Neural progenitor cell (in vitro differentiated cells): ENCODE data around the gene PNPLA3.

ENCODE experiments used
- EZH2 ChIP-seq: fragments of 200-600 bp; sonication (generic); IDR thresholded peaks from 2 replicates; pipeline ENCODE4 v1.6.1; 2017; ENCODE audit warnings: antibody characterized with exemption, mild to moderate bottlenecking, moderate library complexity
- TF ChIP-seq, protein P1 (sequence below): fragments of 200-600 bp; sonication (generic); IDR thresholded peaks from 2 replicates; pipeline ENCODE4 v1.5.1; 2017; ENCODE audit warnings: antibody characterized with exemption, mild to moderate bottlenecking

DNA sequence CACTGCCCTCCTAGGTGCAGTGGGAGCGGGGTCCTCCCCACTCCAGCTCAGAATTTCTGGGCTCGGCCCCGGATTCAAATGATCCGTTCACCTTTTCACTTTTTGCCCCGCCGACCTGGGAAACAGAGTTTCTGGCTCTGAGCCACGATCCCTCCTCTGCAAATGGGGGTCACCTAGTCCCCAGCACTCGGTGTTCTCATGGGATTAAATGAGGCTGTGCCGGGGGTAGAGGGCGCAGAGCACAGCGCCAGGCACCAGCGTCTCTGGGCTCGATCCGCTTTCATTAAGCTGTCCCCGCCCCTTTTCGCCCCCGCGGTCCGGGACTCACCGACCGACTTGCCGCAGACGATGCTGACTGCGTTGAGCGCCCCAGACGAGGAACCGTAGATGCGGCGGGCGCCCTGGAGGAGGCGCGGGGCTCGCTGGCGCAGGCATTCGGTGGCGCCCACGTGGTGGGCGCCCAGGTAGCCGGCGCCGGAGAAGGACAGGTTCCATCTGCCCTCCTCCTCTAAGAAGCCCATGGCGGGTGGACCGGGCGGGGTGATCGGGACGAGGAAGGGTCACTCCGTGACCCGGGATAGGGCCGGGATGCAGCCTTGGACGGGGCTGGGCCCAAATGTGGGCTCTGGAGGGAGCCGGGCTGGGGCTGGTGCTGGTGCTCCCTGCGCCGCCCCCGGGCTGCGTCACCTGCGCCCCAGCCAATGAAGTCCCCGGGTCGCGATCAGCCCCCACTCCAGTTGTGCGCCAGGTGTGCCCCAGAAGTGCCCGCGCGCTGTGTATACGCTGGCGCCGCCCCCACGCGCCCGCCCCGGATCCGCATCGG, 32.0 kb upstream of the PNPLA3 start, which contains the start of gene PNPLA5:
- TF ChIP-seq, protein P1, sequence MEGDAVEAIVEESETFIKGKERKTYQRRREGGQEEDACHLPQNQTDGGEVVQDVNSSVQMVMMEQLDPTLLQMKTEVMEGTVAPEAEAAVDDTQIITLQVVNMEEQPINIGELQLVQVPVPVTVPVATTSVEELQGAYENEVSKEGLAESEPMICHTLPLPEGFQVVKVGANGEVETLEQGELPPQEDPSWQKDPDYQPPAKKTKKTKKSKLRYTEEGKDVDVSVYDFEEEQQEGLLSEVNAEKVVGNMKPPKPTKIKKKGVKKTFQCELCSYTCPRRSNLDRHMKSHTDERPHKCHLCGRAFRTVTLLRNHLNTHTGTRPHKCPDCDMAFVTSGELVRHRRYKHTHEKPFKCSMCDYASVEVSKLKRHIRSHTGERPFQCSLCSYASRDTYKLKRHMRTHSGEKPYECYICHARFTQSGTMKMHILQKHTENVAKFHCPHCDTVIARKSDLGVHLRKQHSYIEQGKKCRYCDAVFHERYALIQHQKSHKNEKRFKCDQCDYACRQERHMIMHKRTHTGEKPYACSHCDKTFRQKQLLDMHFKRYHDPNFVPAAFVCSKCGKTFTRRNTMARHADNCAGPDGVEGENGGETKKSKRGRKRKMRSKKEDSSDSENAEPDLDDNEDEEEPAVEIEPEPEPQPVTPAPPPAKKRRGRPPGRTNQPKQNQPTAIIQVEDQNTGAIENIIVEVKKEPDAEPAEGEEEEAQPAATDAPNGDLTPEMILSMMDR: peak; percentile 19
- peak; percentile 88 for TF ChIP-seq EZH2
